SK-N-SH (cell line): ENCODE results near the gene OR5AN1.

Experiments used
- EP300 ChIP-seq, 2 experiments: IDR thresholded peaks; 2 replicates each; pipeline versions ENCODE4 v1.4.0 to v1.6.1; 2012; ENCODE audit warnings: borderline replicate concordance in 1 of 2, low read depth in 1 of 2, low read length in 1 of 2
- MAX ChIP-seq: IDR thresholded peaks from 2 replicates; pipeline ENCODE4 v1.4.0; 2012; ENCODE audit warnings: low read depth
- YY1 ChIP-seq: IDR thresholded peaks from 2 replicates; pipeline ENCODE4 v1.4.0; 2012; ENCODE audit warnings: low read depth, mild to moderate bottlenecking
- TF ChIP-seq, protein P1 (sequence below): fragments of 200-600 bp; sonication (generic); IDR thresholded peaks from 2 replicates; pipeline ENCODE4 v1.6.1; 2017; ENCODE audit warnings: antibody characterized with exemption, mild to moderate bottlenecking, moderate library complexity

DNA sequence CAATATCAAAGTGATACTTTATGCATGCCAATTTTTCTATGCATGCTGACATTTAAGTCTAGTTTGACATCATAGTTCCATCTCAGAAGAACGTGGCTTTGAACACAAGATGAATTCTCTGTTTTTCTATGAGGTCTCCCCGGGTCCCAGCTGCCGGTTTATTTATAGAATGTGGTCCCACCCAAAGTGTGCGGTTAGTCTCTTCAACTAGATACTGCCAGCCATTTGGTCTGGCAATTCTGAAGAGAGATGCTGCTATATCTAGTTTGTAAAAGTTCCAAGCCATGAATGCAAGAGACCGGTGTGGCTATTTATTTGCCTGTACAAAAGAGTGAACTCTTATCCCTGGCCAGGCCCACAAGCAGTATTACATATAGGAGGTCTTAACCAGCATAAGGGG lies 58.3 kb downstream of the OR5AN1 start:
- TF ChIP-seq EP300 (IDR thresholded peaks at IDR 0.05; ENCODE audit: borderline replicate concordance in 1 of 2, low read depth in 1 of 2, low read length in 1 of 2) = no peak
- no peak for TF ChIP-seq YY1
- TF ChIP-seq, protein P1, sequence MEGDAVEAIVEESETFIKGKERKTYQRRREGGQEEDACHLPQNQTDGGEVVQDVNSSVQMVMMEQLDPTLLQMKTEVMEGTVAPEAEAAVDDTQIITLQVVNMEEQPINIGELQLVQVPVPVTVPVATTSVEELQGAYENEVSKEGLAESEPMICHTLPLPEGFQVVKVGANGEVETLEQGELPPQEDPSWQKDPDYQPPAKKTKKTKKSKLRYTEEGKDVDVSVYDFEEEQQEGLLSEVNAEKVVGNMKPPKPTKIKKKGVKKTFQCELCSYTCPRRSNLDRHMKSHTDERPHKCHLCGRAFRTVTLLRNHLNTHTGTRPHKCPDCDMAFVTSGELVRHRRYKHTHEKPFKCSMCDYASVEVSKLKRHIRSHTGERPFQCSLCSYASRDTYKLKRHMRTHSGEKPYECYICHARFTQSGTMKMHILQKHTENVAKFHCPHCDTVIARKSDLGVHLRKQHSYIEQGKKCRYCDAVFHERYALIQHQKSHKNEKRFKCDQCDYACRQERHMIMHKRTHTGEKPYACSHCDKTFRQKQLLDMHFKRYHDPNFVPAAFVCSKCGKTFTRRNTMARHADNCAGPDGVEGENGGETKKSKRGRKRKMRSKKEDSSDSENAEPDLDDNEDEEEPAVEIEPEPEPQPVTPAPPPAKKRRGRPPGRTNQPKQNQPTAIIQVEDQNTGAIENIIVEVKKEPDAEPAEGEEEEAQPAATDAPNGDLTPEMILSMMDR = no peak
- TF ChIP-seq MAX = no peak
